ENCODE results near the gene TRAF1.
"Not testable (repeated sequence)": the region's sequence is repeated elsewhere in the genome, so short reads cannot be mapped to it uniquely, and the experiment has no call there.

Gene TRAF1, protein sequence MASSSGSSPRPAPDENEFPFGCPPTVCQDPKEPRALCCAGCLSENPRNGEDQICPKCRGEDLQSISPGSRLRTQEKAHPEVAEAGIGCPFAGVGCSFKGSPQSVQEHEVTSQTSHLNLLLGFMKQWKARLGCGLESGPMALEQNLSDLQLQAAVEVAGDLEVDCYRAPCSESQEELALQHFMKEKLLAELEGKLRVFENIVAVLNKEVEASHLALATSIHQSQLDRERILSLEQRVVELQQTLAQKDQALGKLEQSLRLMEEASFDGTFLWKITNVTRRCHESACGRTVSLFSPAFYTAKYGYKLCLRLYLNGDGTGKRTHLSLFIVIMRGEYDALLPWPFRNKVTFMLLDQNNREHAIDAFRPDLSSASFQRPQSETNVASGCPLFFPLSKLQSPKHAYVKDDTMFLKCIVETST

DNA sequence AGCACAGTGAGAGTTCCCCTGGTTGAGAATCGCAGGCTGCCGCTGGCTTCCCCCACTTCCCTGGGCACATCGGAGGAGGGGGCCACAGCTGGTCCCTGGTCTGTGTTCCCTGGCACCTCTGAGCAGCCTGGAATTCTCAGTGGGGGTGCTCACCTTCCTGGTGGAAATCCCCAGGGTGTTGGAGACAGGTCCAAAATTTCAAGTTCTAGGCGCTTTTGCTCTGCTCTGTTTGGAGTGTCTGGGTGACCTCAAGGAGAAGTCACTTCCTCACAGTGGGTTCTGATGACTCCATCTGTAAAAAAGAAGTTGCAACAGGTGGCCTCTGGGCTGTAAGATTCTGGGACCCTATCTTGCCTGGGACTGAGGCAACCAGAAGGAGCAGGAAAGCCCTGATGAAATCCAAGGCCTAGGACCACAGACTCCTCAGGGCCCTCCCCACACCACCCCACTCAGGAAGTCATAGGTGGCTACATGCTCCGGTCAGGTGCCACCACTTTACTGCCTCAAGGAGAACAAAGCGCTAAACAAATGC is at the start of gene TRAF1:
TRAF1 (minus strand) TSS at position 400 of the 532 bp plus-strand sequence. CDS start 721 bp downstream, outside the sequence.
- DNase-seq = no peak

DNA sequence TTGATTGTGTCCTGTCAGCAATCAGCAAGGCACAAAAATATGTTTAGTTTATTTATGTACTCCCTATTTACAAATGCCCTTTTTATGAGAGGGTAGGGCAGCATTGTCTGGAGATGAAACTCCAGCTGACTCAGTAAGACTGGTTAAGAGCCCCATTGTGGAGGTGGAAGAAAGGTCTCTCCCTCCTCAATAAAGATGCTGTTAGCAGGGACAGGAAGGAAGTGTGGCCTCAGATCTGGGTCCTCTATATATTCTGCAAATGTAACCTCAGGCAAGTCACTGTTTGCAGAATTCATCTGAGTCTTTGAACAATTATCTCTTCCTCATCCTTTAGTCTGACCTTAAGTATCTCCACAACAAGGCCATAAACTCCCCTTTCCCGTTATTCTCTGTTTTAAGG is 48.3 kb upstream of the TRAF1 start:
- no peak for DNase-seq

DNA sequence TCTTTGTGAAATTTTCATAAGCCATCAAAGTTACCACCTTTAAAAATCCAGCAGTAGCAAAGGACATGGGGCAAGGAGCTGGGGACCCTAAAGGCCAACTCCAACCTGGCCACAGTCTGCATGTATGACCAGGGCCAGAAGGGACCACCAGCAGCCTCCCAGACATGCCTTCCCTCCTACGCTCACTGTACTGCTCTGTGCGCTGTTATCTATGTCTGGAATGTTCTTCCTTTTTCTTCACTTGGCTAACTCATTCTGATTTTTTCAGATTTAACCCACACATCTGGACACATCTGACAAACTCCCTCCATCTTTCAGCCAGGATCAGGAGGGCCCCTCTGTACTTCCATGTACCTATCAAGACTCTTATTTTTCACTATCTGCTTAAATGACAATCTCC is 47.6 kb upstream of the TRAF1 start:
- DNase-seq = no peak

DNA sequence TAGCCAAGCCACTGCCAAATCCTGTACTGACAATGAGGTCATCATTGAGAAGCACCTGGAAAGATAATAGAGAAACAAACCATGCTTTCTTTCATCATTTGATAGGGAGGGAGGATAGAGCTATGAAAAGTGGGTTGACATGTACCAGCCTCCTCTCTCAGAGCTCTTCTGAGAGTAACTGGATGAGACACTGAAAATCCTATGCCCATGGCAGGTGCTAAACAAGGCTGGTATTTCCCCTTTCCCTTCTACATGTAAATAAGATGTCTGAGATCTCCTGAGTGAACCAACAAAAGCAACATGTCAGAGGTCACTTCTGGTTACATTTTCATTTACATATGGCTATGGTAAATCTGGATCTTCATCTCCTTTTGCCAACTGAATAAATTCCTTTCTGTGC is 45.3 kb upstream of the TRAF1 start:
- no peak for DNase-seq

DNA sequence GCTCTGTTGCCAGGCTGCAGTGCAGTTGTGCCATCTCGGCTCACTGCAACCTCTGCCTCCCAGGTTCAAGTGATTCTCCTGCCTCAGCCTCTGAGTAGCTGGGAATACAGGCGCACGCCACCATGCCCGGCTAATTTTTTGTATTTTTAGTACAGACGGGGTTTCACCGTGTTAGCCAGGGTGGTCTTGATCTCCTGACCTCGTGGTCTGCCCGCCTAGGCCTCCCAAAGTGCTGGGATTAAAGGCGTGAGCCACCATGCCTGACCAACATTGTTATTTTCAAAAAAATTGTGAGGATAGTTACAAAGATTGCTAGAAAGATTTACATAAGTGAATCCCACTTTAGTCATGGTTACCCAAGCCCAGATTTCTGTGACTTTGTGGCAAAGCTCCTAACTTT is 44.9 kb upstream of the TRAF1 start:
- not testable (repeated sequence) for DNase-seq

DNA sequence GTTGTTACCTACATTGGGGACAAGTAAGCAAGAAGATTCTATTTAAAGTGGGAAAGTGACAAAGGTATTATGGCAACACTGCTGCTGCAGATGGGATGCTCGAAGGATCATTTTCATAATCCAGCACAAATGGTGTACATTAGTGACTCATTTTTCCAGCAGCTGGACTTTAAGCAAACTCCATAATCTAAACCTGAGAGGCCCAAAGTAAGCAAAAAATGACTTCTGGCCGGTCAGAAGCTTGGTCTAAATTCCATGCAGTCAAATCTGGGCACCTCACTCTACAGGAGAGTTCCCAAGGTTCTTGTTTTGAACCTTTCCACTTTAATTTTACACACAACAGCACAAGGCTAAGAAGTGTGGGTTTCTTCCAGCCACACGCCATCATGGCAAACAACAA is 43.6 kb upstream of the TRAF1 start:
- DNase-seq = no peak

DNA sequence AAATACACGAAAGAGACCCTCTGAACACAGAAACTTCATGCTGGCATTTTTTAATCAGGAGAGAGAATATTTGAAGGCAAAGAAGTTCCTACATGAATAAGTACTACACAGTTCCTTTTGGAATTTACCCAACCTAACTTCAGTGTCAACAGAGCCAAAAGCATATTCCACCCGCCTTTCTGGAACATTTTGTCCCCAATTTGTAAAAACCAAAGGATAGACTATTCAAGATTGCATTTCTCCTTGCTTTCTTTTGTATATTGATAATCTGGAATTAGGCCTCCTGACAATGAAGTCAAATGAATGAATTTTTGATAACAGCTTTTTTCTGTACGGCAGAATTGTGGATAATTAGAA is 39.4 kb upstream of the TRAF1 start:
- no peak for DNase-seq

DNA sequence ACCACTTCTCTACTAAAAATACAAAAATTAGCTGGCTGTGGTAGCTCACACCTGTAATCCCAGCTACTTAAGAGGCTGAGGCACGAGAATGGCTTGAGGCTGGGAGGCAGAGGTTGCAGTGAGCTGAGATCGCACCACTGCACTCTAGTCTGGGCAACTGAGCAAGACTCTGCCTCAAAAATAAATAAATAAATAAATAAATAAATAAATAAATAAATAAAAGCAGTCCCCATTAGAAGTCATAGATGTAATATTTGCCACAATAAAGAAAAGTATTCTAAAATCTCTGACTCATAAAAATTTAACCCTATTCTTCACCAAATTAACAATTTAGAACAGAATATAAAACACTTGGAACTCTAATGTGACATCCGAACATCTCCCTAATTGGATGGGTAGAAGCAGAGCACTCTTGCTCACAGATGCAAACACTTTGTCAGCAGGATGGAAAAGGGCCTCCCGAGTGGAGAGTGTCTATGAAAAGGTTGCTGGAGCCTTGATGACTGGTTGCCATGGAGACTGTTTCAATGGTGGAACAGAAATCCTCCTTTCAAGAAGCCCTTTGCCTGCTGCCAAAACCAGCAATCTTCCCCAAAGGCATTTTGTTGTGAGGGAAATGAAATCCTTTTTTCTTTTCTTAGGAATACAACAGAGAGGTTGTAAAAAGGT is 38.9 kb upstream of the TRAF1 start:
- no peak for DNase-seq

DNA sequence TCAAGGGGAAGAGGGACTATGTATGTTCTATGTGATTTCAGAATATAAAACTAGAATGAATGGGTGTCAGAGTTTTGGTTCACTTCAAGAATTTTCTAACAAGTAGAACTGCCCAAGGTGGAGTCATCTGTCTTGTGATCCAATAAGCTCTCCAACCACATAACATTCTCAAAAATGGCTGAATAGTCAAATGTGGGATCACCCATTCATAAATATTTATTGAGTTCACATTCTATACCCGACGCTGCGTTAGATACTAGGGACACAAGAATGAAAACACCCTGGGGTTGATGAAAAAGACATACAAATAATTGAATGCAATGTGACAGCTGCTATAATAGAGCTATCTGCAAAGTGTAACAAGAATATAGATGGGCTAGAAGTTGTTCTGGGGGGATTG is 35.3 kb upstream of the TRAF1 start:
- DNase-seq = no peak

DNA sequence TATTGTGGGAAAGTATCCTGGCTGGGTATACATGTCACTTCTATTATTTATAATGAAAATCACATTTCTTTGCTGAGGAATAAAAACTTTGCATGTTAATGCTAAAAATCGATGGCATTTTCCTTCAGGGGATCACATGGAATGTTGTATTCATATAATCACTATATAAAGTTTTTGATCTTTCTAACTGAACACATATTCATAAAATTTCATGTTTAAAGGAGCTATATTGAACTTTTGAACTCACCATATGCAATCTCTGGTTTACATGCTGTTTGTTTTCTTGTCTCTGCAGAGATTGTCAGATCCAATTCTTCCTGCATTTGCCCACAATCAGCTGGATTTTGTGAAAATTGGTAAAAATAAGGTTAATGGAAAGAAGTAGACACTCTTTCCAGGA is 33.4 kb upstream of the TRAF1 start:
- no peak for DNase-seq

DNA sequence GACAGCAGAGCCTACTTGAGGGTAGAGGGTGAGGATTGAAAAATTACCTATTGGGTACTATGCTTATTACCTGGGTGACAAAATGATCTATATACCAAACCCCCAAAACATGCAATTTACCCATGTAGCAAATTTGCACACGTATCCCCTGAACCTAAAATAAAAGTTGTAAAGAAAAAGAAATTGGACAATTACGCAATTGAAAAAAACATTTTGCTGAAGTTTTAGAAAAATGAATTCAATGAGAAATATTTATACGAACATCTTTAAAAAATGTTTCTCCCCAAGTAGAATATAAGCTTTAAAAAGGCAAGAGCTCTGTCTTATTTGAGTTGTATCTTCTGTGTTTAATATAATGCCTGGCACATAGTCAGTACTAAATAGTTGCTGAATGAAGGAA is 30.3 kb upstream of the TRAF1 start:
- no peak for DNase-seq

DNA sequence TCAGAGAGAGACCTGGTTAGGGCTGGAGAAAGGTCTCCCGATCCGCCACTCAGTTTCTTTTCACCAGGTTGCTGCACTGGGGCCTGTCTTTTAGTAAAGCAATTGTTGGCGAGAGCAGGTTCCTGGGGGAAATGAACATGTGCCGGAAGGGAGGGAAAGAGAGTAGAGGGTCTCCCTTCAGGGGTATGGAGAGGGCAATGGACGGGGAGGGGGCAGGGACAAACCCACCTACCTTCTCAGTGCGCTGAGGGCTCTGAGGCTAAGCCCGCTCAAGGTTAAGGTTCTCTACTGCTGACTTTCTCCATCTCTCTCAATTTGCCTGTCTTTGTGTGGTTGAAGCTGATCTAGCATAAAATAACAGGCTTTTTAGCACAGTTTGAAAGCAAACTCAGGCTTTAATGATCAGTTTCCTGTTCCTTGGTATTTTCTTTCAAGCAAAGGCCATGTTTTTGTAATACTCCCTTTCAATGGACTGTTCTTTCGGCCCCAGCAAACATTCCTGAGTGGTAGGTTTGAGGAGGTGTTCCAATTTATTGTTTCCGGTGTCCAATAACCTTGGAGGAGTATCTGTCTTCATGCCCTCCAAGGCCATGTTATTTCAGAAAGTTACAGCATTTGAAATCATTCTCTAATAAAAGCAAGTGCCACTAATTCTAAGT is 25.5 kb upstream of the TRAF1 start:
- DNase-seq = no peak

DNA sequence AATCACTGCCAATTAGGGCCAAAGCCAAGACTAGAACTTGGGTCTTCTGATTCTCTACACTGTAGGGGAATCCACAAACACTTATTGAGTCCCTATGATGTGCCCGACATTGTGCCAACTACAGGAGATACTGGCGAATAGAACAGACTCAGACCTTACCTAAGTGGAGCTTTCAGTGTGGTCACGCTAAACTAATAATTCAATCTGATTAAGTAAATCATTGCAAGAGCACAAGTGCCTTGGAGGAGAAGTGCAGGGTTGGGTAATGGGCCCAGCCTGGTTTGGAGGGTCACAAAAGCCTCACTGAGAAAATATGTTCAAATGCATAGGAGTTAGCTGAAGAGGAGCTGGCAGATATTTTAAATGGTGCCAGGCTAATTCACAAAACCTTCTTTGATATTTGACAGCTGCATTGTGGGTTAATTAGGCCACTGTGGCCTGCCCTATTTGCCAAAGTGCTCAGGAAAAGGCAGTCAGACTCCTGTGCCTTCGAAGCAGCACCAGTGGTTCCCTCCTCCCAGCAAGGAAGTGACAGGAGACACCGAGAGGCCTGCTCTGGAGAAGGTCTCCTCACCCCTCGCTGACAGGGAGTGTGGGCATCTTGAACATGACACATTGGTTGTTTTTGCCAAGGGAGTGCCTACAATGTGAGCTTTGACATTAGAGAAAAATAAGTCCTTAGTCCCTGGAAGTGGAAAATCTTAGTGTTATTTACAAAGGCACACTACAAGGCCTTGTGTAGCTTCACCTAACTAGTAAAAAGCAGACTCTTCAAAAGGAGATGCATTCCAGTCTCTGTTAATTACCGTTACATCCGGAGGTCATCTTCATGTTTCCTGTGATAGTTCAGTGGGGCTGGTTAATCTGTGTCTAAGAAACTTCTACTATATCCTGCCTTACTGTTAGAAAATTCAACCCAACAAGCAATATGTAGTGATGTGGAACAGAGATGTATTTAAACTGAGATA is 24.1 kb upstream of the TRAF1 start:
- no peak for DNase-seq

DNA sequence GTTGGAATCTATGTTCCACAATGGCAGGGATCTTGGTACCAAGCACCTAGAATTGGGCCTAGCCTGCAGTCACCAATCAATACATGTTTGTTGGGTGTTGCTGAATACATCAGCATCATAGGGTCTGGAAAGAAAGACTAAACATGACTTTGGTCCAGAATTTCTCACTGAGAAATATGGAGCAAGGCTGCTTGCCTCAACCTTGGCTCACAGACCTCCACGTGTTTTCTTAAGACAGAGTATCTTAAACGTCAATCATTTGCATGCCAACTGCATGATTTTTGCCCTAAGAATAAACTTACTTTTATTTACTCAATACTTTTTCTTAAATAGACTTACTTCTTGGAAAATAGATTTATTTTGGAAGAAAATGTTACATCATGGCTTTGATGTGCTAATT is 22.7 kb upstream of the TRAF1 start:
- no peak for DNase-seq

DNA sequence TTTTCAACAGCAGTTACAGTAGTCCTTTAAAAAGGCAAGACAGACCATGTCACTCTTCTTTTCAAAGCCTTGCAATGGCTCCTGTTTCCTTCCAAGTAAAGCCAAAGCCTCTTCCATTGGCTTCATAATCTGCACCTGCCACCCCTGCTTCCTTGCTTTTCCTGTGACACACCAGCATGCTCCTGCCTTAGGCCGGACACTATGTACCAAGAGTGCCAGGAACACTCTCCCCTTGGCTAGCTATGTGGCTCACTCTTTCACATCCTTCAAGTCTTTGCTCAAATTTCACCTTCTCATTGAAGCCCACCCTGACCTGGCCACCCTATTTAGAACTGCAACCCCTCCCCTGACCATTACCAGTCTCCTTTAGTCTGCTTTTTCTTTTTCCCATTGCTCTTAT is 22.2 kb upstream of the TRAF1 start:
- no peak for DNase-seq

DNA sequence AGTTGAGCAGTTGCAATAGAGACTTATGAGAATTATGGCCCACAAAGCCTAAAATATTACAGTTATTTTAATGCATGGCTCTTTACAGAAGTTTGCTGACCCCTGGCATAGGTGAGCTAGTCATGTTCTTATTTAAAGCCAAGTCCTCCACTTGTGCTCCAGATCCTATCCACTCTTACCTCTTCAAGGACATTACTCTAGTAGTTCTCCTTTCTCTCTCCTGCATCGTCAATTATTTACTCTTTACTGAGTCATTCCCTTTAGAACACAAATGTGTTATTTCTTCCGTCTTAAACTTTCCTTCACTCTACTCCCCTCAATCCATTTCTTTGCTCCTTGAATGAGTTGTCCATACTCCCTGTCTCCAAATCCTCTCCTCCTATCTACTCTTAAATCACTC is 20.6 kb upstream of the TRAF1 start:
- DNase-seq = no peak

DNA sequence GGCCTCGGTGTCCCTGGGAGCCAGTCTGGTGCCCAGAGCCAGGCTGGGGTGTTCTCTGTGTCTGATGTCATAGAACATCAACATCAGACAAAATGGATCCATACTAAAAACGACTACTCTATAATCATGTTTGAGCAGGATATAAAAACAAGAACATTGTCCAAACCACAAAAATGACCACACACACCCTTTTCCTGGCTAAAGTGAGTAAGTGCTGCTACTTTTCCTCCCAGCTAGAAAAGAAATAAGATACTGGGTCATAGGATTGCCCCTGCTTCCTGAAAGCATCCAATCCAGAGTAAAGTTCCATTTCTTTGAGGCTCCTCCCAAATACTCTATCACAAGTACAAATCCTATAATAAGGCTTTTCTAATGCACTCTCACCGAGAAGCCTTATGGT is 19.7 kb upstream of the TRAF1 start:
- no peak for DNase-seq

DNA sequence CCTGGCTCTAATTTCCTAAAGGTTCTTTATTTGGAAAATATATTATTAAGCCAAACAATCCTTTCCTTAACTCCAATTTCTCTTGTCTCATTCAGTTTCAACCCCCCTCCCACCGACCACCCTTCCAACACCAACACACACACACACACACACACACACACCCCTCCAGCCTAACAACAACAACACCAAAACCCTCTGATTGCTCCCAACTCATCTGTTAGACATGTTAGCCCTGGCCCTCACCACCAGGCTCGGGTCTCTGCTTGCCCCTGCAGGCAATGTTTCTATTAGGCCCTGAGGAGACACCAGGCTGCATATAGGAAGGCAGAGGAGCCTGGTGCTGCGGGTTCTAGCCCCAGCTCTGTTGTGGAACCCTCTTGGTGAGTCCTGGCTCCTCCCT is 18.4 kb upstream of the TRAF1 start:
- DNase-seq = no peak

DNA sequence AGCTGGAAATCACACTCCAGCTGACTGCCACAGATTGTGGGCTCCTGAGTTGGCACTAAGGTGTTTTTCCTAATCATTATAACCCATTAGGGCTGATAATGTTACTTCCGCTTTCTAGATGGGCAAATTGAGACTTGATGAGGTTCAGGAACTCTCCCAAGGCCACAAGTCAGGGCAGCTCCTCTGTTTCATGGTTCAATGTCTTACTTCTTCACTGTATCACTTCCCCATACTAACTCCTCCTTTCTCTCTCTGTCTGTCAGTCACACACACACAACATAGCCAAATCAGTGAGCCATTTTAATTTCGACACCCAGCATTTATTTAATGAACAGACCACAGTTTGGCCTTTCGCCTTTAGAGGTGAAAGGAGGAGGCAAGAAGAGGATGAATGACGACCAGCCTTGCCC is 17.8 kb upstream of the TRAF1 start:
- no peak for DNase-seq

DNA sequence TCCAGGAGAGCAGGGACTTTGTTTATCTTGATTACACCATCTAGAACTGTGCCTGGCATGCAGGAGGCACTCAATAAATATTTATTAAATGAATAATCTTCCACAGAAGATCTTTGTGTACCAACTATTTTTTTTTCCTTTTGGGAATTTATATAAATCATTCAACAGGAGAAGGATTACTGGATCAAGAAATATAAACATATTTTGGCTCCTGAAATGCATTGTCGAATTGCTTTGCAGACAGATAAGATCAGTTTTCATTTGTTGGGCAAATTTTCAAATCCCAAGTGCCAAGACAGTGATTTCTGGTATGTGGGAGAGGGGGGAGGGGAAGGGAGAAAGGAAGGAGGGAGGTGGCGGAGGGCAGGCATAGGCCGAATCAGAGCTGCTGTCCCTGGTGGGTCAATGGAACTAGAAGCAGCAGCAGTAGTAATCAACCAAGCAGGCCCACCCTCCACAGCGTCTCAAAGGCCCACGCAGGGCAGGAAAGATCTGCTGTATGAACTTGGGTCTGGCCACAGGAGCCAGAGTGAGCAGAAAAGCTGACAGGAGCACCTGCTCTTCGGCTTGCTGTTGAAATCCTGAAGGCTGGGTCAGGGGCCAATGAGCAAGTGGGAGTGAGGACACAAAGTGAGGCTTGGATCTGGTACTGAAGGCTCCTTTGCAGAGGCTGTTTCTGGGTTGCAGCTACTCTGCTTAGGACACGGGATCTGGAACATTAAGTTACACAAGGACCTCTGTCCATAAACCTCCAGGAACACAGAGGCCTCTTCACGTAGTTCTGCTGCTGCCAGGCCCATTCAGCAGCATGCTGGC is 15.8 kb upstream of the TRAF1 start:
- no peak for DNase-seq

DNA sequence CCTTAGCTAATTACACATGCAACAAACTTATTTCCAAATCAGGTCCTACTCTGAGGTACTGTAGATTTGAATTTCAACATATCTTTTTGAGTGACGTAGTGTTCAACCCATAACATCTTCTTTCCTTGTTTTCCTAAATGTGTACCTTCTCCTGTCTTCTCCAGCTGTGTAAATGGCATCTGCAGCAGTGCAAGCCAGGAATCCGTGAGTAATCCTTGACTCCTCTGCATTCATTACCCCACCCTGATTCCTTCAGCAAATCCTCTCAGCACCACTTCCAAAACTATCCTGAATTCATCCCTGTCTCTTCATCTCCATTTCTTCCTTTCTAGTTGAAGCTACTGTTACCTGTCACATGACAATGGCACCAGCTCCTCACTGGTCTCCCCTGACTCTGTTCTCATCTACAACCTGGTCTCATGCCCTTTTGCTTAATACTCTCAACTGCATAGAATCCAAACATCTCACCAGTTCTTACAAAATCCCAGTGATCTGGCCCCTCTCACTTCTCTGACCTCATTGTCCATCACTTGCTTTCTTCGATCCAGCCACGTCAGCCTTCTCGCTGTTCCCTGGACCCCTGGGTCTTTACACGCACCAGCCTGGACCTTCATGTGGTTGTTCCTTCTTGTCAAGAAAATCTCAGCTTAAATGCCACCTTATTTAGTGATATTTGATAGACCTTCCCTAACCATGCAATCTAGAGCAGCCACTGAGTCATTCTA is 14.6 kb upstream of the TRAF1 start:
- no peak for DNase-seq

Measured in activated naive CD4-positive, alpha-beta T cell treated with Interleukin-2 at 50 U/mL for 16 hours (primary cell).